T follicular helper cell (primary cell): ENCODE results near the gene PIGL.
A peak's percentile ranks its signal among the peaks of the same experiment; 100 is the strongest.
"Not testable (repeated sequence)": the region's sequence is repeated elsewhere in the genome, so short reads cannot be mapped to it uniquely, and the experiment has no call there.

ENCODE experiments used
- DNase-seq: peaks from one replicate; pipeline ENCODE4 v3.0.0-alpha.2; 2020; ENCODE audit warnings: low read depth
- total RNA-seq, 2 experiments: gene quantifications; one replicate each; lab custom pipeline; 2026; lab: John Stamatoyannopoulos, UW

Gene PIGL
- 20.3 to 32.1 reads per million in 2 experiments for total RNA-seq

- DNase-seq, result peak; percentile 69
Observed at GRCh38 chr17:16217002-16217635, at the start of gene PIGL. TSS of gene PIGL (plus strand) at chr17:16217210. CDS start at chr17:16217227, 17 bp downstream.

DNA sequence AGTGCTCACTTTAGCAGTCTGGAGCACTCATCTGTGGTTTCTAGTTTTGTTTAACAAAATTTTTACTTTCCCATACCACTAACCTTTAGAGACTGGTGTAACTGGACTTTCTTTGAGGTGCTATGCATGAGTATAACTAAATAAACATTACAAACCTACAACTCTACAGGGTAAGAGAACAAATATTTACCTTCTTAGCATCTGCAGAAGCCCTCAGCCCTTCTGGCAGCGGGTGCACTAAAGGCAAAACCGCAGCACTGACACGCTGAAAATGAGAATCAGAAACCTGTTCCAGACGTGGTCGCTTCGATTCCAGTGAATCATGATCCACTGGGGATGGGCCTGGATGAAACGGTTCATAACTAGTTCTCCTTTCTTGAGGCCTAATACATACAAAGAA lies 45.4 kb upstream of the PIGL start:
- no peak for DNase-seq

DNA sequence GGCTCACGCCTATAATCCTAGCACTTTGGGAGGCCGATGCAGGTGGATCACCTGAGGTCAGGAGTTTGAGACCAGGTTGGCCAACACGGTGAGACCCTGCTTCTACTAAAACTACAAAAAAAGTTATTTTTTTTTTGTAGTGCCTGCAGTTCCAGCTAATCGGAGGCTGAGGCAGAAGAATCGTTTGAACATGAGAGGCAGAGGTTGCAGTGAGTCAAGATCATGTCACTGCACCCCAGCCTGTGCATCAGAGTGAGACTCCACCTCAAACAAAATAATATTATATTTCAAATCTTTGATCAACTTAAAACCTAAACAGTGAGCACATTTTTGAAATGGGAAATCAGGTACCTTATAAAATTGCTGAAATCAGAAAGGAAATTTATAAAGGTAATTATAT lies 38.2 kb upstream of the PIGL start:
- DNase-seq, result no peak

GRCh38 chr17:16181581-16181980 lies 35.4 kb upstream of the PIGL start:
- DNase-seq, result no peak

- DNase-seq, result no peak
Observed at GRCh38 chr17:16187642-16188041, 29.4 kb upstream of the PIGL start.

DNA sequence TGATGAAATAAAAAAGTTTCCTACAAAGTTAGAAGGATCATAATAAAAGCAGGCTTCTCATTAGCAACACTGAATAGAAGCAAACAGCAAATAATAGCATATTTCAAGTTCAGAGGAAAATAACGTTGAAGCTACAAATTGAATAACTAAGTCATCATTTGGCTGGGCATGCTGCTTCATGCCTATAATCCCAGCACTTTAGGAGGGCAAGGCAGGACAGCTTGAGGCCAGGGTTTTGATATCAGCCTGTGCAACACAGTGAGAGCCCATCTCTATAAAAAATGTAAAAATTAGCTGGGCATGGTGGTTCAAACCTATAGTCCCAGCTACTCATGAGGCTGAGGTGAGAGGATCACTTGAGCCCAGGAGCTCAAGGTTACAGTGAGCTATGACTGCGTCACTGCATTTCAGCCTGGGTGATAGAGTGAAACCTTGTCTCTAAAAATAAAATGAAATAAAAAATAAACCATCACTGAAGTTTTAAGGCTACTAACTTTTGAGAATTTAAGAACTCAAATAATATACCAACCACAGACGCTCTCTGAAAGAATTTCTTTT lies 27.1 kb upstream of the PIGL start:
- DNase-seq, result no peak

GRCh38 chr17:16190703-16191360 lies 26.2 kb upstream of the PIGL start:
- no peak for DNase-seq

GRCh38 chr17:16191604-16192003 lies 25.4 kb upstream of the PIGL start:
- no peak for DNase-seq

DNA sequence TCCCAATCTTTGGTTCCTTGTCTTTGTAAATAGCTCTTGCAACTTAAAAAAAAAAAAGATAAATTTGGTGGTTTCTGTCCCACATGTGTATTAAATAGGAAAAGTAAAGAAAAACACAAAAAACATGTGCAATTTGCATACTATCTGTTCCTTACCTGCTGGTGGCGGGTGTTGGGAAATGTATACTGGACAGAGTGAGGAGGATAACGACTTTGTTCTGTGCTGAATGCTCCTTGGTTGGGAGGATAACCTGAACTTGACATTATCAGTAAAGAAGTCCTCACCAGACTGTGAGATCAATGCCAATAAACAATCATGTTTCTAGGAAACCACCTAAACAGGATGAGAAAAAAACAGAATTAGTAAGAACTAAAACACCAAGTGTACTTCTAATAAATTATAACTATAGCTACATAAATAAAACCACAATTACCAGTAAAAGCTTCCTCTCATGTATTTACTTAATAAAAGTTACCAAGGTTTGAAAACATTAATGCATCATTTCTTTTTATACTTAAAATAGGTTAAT lies 22.6 kb upstream of the PIGL start:
- not testable (repeated sequence) for DNase-seq

- DNase-seq, result no peak
Observed at GRCh38 chr17:16197276-16197675, 19.7 kb upstream of the PIGL start.

DNA sequence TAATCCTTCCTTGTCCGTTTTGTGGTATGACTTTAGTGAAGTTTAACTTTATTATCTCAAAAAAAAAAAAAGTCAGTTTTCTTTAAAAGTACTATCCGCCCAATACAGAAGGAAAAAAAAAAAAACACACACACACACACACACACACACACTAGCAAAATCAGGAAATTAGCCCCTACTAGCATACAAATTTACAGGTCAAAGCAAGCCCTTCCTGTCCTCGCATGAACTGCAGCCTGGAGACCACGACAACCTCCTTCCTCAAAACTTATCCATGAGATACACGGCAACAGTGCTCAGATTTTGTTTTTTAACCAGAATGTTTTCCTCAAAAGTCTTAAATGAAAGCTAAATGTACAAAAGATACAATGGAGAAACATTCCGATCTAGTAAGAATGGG lies 17.9 kb upstream of the PIGL start:
- DNase-seq, result no peak

DNA sequence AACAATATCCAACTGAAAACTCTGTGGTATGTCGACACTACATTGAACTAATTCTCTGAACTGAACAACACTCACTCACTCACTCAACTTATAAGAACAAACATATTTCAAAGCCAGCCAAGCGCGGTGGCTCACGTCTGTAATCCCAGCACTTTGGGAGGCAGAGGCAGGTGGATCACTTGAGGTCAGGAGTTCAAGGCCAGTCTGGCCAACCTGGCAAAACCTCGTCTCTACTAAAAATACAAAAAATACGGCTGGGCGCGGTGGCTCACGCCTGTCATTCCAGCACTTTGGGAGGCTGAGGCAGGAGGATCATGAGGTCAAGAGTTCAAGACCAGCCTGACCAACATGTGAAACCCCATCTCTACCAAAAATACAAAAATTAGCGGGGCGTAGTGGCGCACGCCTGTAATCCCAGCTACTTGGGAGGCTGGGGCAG lies 15.3 kb upstream of the PIGL start:
- not testable (repeated sequence) for DNase-seq

DNA sequence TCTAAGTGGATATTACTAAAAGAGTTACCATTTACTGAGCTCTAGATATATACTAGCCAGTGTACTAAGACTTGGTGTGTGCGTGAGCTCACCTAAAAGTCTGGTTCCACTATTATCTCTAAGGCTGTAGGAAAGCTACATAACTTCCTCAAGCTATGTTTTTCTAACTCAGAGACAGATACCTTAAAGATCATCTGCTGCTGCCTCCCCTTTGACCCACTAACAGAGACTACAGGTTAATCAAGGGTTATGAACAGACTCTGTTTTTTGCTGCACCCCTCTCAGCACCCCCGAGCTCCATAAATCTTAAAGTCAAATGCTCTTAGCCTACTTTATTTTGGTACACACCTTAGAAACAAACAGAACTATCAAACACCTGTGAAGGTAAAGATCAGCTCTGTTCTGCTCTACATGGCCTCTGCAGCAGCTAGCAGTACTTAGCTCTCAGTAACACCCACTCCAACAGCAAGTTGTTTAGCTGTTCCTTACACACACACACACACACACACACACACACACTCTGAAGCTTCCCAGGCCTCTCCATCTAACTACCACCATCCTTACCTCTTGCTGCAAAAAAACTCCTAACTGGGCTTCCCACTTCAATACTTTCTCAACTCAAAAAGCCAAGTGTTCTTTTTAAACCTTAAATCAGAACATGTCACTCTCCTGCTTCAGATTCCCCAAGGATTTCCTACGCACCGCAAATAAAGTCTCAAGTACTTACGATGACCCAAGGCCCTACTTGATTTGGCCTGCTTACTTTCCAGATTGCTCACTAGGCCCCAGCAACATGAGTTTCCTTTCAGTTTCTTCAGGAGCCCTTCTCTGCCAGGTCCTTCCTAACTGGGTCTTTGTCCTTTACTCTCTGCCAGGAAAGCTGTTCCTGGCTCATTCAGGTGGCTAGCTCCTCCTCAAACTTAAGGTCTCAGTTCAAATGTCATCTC lies 14.2 kb upstream of the PIGL start:
- DNase-seq, result not testable (repeated sequence)

DNA sequence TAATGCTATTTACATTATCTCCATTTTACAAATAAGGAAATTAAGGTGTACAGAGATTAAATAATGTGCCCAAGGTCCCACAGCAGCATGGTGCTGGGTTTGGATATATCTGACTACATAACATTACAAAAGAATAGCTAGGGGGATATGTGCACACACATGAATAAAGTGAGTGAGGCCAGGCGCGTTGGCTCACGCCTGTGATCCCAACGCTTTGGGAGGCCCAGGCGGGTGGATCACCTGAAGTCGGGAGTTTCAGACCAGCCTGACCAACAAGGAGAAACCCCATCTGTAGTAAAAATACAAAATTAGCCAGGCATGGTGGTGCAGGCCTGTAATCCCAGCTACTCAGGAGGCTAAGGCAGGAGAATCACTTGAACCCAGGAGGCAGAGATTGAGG lies 12.2 kb upstream of the PIGL start:
- not testable (repeated sequence) for DNase-seq

GRCh38 chr17:16211590-16211989 lies 5.4 kb upstream of the PIGL start:
- no peak for DNase-seq

- DNase-seq, result no peak
Observed at GRCh38 chr17:16212793-16213192, 4.2 kb upstream of the PIGL start.

- no peak for DNase-seq
Observed at GRCh38 chr17:16214190-16215001, 2.6 kb upstream of the PIGL start.

GRCh38 chr17:16215002-16215272 lies 2.1 kb upstream of the PIGL start:
- peak; percentile 6 for DNase-seq

GRCh38 chr17:16215273-16215964 lies 1.6 kb upstream of the PIGL start, which contains the start of gene NCOR1:
TSS of gene NCOR1 (minus strand) at chr17:16215534. CDS start at chr17:16194569, 20,965 bp downstream.
- peak; percentile 82 for DNase-seq

- peak; percentile 2 for DNase-seq
Observed at GRCh38 chr17:16215965-16216316, 1.1 kb upstream of the PIGL start.
